ENCODE data around the gene ATP12A.

The ATP12A gene

GRCh38 chr13:24661713-24662112 is 18.5 kb upstream of the ATP12A start:
- no peak for DNase-seq (ENCODE audit: low read depth, low spot score)
- H3K4me3 ChIP-seq (ENCODE audit: low read depth, low read length): no peak overlapping the region
- in situ Hi-C loops (cut with HindIII; ENCODE audit: low sequenced_read_pairs): no loop called here
- TF ChIP-seq CTCF (IDR thresholded peaks at IDR 0.05; ENCODE audit: low read depth, low read length): no peak

GRCh38 chr13:24662195-24663088 is 17.8 kb upstream of the ATP12A start:
- DNase-seq (ENCODE audit: low read depth, low spot score): no peak
- TF ChIP-seq CTCF (IDR thresholded peaks at IDR 0.05; ENCODE audit: low read depth, low read length): no peak
- in situ Hi-C loops (cut with HindIII; ENCODE audit: low sequenced_read_pairs): no loop called here
- H3K4me3 ChIP-seq (ENCODE audit: low read depth, low read length): no peak overlapping the region

GRCh38 chr13:24663089-24663395 is 17.2 kb upstream of the ATP12A start:
- in situ Hi-C loops (cut with HindIII; ENCODE audit: low sequenced_read_pairs): no loop called here
- H3K4me3 ChIP-seq (ENCODE audit: low read depth, low read length): no peak overlapping the region
- no peak for TF ChIP-seq CTCF (IDR thresholded peaks at IDR 0.05; ENCODE audit: low read depth, low read length)
- no peak for DNase-seq (ENCODE audit: low read depth, low spot score)

GRCh38 chr13:24663586-24663985 is 16.6 kb upstream of the ATP12A start:
- no peak for DNase-seq (ENCODE audit: low read depth, low spot score)
- no peak overlapping the region for H3K4me3 ChIP-seq (ENCODE audit: low read depth, low read length)
- no peak for TF ChIP-seq CTCF (IDR thresholded peaks at IDR 0.05; ENCODE audit: low read depth, low read length)
- in situ Hi-C loops (cut with HindIII; ENCODE audit: low sequenced_read_pairs): no loop called here

GRCh38 chr13:24664726-24665409 is 15.3 kb upstream of the ATP12A start:
- TF ChIP-seq CTCF (IDR thresholded peaks at IDR 0.05; ENCODE audit: low read depth, low read length): no peak
- no peak overlapping the region for H3K4me3 ChIP-seq (ENCODE audit: low read depth, low read length)
- in situ Hi-C loops (cut with HindIII; ENCODE audit: low sequenced_read_pairs): no loop called here
- DNase-seq (ENCODE audit: low read depth, low spot score): peak; percentile 17

GRCh38 chr13:24668511-24668910 is 11.7 kb upstream of the ATP12A start:
- H3K4me3 ChIP-seq (ENCODE audit: low read depth, low read length): no peak overlapping the region
- DNase-seq (ENCODE audit: low read depth, low spot score): no peak
- in situ Hi-C loops (cut with HindIII; ENCODE audit: low sequenced_read_pairs): no loop called here
- TF ChIP-seq CTCF (IDR thresholded peaks at IDR 0.05; ENCODE audit: low read depth, low read length): no peak

All from astrocyte of the spinal cord (primary cell).